Keratinocyte (primary cell): ENCODE data around the gene DYNC1I1. TPM values are rescaled to one million over a fixed set of nuclear protein-coding genes. Genes with fewer than 3 reads are reported as not detected.

Source experiments
- DNase-seq: peaks from one replicate; pipeline ENCODE4 v3.0.0-alpha.2; 2011; ENCODE audit warnings: low read depth, missing footprints, low spot score
- FAIRE-seq: peaks from 2 replicates; lab custom pipeline; 2011; peaks lifted over from hg19 to GRCh38; lab: Jason Lieb, UNC
- H2AFZ ChIP-seq: 2 replicates; pipeline ENCODE4 v1.6.0; 2012; ENCODE audit warnings: low read length, control low read depth, inconsistent platforms; ENCODE audit not compliant: control insufficient read depth
- H3K27ac ChIP-seq: 2 replicates; pipeline ENCODE4 v1.5.1; 2011; ENCODE audit warnings: low read length; ENCODE audit not compliant: control insufficient read depth, insufficient read depth
- H3K27me3 ChIP-seq: 3 replicates; pipeline ENCODE4 v1.6.0; 2011; ENCODE audit warnings: low read length; ENCODE audit not compliant: control insufficient read depth, insufficient read depth; ENCODE audit errors: extremely low read depth
- H3K36me3 ChIP-seq, 2 experiments: 2 replicates in 1 of 2; 3 replicates in 1 of 2; pipeline ENCODE4 v1.5.1; 2011; ENCODE audit warnings: low read length in 2 of 2, mild to moderate bottlenecking in 1 of 2; ENCODE audit not compliant: control insufficient read depth in 2 of 2, insufficient read depth in 2 of 2; ENCODE audit errors: extremely low read depth in 1 of 2
- H3K4me1 ChIP-seq: 3 replicates; pipeline ENCODE4 v1.5.1; 2011; ENCODE audit warnings: low read length; ENCODE audit not compliant: control insufficient read depth, insufficient read depth; ENCODE audit errors: extremely low read depth
- H3K4me2 ChIP-seq: 3 replicates; pipeline ENCODE4 v1.6.0; 2011; ENCODE audit warnings: low read depth, low read length; ENCODE audit not compliant: control insufficient read depth, insufficient read depth; ENCODE audit errors: extremely low read depth
- H3K4me3 ChIP-seq, 3 experiments: fragments of 200-600 bp in 1 of 3; sonication (generic) in 1 of 3; 2 replicates in 2 of 3; 3 replicates in 1 of 3; pipeline ENCODE4 v1.5.1; 2011 to 2016; ENCODE audit warnings: low read length in 3 of 3, mild to moderate bottlenecking in 3 of 3, control low read depth in 2 of 3, inconsistent platforms in 1 of 3, low read depth in 1 of 3, mixed read lengths in 1 of 3, mixed run types in 1 of 3, moderate library complexity in 1 of 3; ENCODE audit not compliant: control insufficient read depth in 2 of 3, insufficient read depth in 2 of 3; ENCODE audit errors: extremely low read depth in 1 of 3
- H3K79me2 ChIP-seq: 2 replicates; pipeline ENCODE4 v1.6.0; 2012; ENCODE audit warnings: low read length; ENCODE audit not compliant: control insufficient read depth, insufficient read depth
- H3K9ac ChIP-seq: 3 replicates; pipeline ENCODE4 v1.6.0; 2011; ENCODE audit warnings: low read length; ENCODE audit not compliant: control insufficient read depth, insufficient read depth; ENCODE audit errors: extremely low read depth
- H3K9me1 ChIP-seq: 3 replicates; pipeline ENCODE4 v1.6.0; 2011; ENCODE audit warnings: low read length; ENCODE audit not compliant: control insufficient read depth, insufficient read depth; ENCODE audit errors: extremely low read depth
- H3K9me3 ChIP-seq: 2 replicates; pipeline ENCODE4 v1.5.1; 2012; ENCODE audit warnings: low read depth, low read length; ENCODE audit not compliant: control insufficient read depth
- H4K20me1 ChIP-seq: 3 replicates; pipeline ENCODE4 v1.6.0; 2011; ENCODE audit warnings: low read length; ENCODE audit not compliant: control insufficient read depth, insufficient read depth; ENCODE audit errors: extremely low read depth
- EZH2 ChIP-seq: IDR thresholded peaks from one replicate; pipeline ENCODE4 v1.6.1; 2012; ENCODE audit warnings: inconsistent platforms, mild to moderate bottlenecking, low read length, moderate library complexity
- dilution Hi-C: fragments of 300-500 bp; cut with MboI; formaldehyde crosslinking; loops from one replicate; pipeline ENCODE4 v1.7.0; 2020; ENCODE audit warnings: low sequenced_read_pairs; ENCODE audit not compliant: extremely low pct_ligation_motif_present
- polyA plus RNA-seq, 5 experiments: library from polyadenylated mRNA; depleted of rRNA in 3 of 5; stranded (reverse) in 3 of 5; stranded (forward) in 1 of 5; unstranded in 1 of 5; fragments of >200 nt; gene quantifications; 1 replicate in 1 of 5; 2 replicates in 3 of 5; 3 replicates in 1 of 5; pipeline versions ENCODE4 v1.2.1 to v1.2.3, GENCODE V29; 2011 to 2012; ENCODE audit warnings: missing spikeins in 2 of 5, low read depth in 1 of 5, low replicate concordance in 1 of 5
- TF ChIP-seq, protein P1 (sequence below), 3 experiments: IDR thresholded peaks in 1 of 3; conservative IDR thresholded peaks in 1 of 3; optimal IDR thresholded peaks in 1 of 3; 2 replicates in 2 of 3; 3 replicates in 1 of 3; pipeline versions ENCODE3 to v1.5.1; 2011; ENCODE audit warnings: low read length in 3 of 3, mild to moderate bottlenecking in 3 of 3, moderate library complexity in 2 of 3, control low read depth in 1 of 3, inconsistent platforms in 1 of 3; ENCODE audit not compliant: insufficient read depth in 2 of 3; ENCODE audit errors: extremely low read depth in 1 of 3

DYNC1I1 gene
- polyA plus RNA-seq, 1 donor (not counting 4 experiments of a cell fraction or from before 2014, with no cell fraction given): 0.10 TPM

DNA sequence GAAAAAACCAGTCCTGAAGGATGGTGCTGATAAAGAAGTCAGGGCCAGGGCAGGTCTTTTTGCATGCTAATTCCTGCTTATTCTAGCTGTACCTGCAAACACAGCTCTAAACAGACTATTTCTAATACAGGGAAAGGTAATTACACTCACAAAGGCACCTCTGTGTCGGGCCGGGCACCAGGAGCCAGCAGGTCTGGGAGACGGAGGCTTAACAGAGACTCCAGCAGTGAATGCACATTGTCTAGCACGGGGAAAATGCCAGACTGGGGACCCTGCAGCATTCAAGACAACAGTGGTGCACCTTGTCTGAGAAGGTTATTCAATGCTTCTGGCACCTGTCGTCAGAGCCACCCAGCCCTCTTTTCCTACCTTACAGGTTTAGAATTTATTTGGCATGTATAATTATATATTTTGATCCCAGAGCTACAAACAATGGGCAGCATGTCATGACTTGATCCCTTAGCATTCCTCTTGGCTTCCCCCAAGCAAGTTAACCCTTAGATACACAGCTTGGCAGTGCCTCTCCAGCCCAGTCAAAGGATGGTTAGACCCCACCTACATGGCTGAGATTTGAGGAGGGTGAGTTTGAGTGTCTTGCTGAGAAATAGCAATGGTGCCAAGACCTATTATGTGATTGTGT, 364.4 kb downstream of the DYNC1I1 start:
- DNase-seq: no peak
- Histone ChIP-seq H3K4me3 (no peak overlapping the region), H3K9ac (no peak overlapping the region), H4K20me1 (no peaks in the 10 kb centered on the region), H3K9me1 (peaks cover 2% of the 10 kb centered on the region), H3K27me3 (no peaks in the 10 kb centered on the region), H2AFZ (no peak overlapping the region), H3K4me1 (peaks cover 8% of the 10 kb centered on the region), H3K27ac (no peak overlapping the region), H3K36me3 (no peaks in the 10 kb centered on the region), H3K4me2 (no peak overlapping the region), H3K79me2 (no peaks in the 10 kb centered on the region), H3K9me3 (no peaks in the 10 kb centered on the region)
- no peak for TF ChIP-seq EZH2
- TF ChIP-seq, protein P1, sequence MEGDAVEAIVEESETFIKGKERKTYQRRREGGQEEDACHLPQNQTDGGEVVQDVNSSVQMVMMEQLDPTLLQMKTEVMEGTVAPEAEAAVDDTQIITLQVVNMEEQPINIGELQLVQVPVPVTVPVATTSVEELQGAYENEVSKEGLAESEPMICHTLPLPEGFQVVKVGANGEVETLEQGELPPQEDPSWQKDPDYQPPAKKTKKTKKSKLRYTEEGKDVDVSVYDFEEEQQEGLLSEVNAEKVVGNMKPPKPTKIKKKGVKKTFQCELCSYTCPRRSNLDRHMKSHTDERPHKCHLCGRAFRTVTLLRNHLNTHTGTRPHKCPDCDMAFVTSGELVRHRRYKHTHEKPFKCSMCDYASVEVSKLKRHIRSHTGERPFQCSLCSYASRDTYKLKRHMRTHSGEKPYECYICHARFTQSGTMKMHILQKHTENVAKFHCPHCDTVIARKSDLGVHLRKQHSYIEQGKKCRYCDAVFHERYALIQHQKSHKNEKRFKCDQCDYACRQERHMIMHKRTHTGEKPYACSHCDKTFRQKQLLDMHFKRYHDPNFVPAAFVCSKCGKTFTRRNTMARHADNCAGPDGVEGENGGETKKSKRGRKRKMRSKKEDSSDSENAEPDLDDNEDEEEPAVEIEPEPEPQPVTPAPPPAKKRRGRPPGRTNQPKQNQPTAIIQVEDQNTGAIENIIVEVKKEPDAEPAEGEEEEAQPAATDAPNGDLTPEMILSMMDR (optimal IDR thresholded peaks at IDR 0.05 in 1 of 3, IDR thresholded peaks at IDR 0.05 in 1 of 3, conservative IDR thresholded peaks at IDR 0.05 in 1 of 3; ENCODE audit: extremely low read depth in 1 of 3, insufficient read depth in 2 of 3, low read length in 3 of 3): no peak
- dilution Hi-C loops: no loop called here
- no peak for FAIRE-seq

DNA sequence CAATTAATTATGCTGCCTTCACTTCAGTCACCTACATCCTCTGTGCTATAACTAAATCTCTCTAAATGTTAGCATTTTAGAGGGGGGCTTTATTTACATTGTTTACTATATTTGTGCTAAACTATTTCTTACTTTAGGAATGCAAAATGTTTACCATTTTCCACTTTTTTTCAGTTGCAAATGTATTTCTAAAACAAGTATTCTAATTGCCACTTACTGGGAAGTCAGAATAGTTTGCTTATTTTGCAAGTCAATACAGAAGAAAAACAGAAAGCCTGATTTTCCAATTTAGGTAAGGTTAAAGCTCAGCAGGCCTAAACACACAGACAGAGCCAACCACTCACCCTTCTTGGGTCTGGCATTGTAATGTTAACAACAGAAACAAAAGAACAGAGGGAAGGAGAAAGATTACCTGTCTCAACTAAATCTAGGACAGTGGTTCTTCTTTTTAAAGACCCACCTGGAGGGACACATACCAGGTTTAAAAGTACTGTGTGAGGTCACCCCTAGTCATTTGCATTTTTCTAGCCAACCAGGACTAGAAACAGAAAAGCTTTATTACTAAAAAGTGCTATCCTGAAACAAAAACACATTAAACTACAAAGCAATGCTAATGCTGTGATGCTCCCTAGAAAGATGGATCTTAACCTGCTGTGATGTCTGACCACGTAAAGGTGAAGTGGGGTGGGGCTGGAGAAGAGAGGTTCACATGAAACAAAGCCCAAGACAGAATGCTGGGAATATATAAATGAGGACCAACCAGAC, 371.3 kb downstream of the DYNC1I1 start:
- Histone ChIP-seq H2AFZ (no peak overlapping the region), H3K27me3 (no peaks in the 10 kb centered on the region), H3K9ac (no peak overlapping the region), H3K36me3 (peaks cover 4 to 5% of the 10 kb centered on the region in 2 experiments), H3K4me3 (no peak overlapping the region), H3K79me2 (no peaks in the 10 kb centered on the region), H3K4me2 (no peak overlapping the region), H3K9me1 (no peaks in the 10 kb centered on the region), H4K20me1 (no peaks in the 10 kb centered on the region), H3K9me3 (no peaks in the 10 kb centered on the region), H3K27ac (no peak overlapping the region), H3K4me1 (no peaks in the 10 kb centered on the region)
- no peak for FAIRE-seq
- TF ChIP-seq EZH2: no peak
- TF ChIP-seq, protein P1 (optimal IDR thresholded peaks at IDR 0.05 in 1 of 3, IDR thresholded peaks at IDR 0.05 in 1 of 3, conservative IDR thresholded peaks at IDR 0.05 in 1 of 3; ENCODE audit: extremely low read depth in 1 of 3, insufficient read depth in 2 of 3, low read length in 3 of 3): no peak
- dilution Hi-C loops: no loop called here
- DNase-seq: no peak
